ENCODE results near the gene ACACA. TPM values are rescaled to one million over a fixed set of nuclear protein-coding genes. Genes with fewer than 3 reads are reported as not detected.

ACACA gene
- total RNA-seq, 1 experiment from 2014 or later = 84.2 TPM

DNA sequence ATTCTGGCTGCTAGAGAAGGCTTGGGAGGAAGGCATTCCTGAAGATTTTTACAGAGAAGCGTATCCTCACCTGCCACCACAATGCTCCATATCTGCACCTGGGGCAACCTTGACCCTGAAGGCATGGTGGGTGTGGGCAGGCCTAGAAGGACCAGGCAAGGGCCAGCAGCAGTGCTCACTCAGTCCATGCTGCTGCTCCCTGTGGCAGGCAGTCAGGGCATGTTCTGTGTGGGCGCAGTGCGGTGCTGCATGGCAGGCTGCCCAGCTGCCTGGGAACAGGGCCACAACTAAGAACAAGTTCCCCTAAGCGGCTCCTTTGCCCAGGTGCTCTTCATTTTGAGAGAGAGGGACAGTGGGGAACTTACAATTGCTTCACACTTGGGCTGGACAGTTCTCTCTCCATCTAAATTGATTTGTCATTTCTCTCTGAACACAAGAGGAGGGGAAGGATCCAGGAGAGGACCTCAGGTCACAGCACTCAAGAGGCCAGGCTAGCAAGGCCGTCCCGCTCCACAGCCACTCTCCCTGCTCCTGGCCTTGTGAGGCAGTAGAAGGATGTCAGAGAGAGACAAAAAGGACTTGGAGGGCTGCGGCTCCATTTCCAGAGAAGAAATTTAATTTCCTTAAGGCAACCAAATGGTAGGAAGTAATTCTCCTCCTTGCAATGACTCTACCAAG is 299.1 kb downstream of the ACACA start:
- H4K20me1 ChIP-seq (ENCODE audit: insufficient read depth, low read depth, low read length) = no peaks in the 10 kb centered on the region
- H3K27ac ChIP-seq (ENCODE audit: low read length) = no peak overlapping the region
- H3K4me2 ChIP-seq (ENCODE audit: low read depth, low read length, poor library complexity, severe bottlenecking) = no peak overlapping the region
- no peaks in the 10 kb centered on the region for H3K27me3 ChIP-seq (ENCODE audit: low read length)
- no peak overlapping the region for H2AFZ ChIP-seq (ENCODE audit: low read length)
- H3K36me3 ChIP-seq (ENCODE audit: insufficient read depth, low read length) = peaks cover 40% of the 10 kb centered on the region; the same call in 1 of the 2 replicates
- no peak overlapping the region for H3K4me3 ChIP-seq (ENCODE audit: low read length)
- H3K9ac ChIP-seq (ENCODE audit: low read length) = no peak overlapping the region
- no peaks in the 10 kb centered on the region for H3K9me2 ChIP-seq (replicated peaks; ENCODE audit: insufficient read depth, low read length)
- DNase-seq = no peak
- H3K79me2 ChIP-seq (ENCODE audit: low read length) = no peaks in the 10 kb centered on the region
- no peaks in the 10 kb centered on the region for H3K9me3 ChIP-seq (ENCODE audit: low read length)
- peaks cover 6% of the 10 kb centered on the region for H3K4me1 ChIP-seq (ENCODE audit: low read length)

- Histone ChIP-seq H3K79me2 (ENCODE audit: low read length) (no peaks in the 10 kb centered on the region), H4K20me1 (ENCODE audit: insufficient read depth, low read depth, low read length) (no peaks in the 10 kb centered on the region), H3K36me3 (ENCODE audit: insufficient read depth, low read length) (peaks cover 36% of the 10 kb centered on the region; the same call in 1 of the 2 replicates), H3K4me1 (ENCODE audit: low read length) (peaks cover 6% of the 10 kb centered on the region), H3K27me3 (ENCODE audit: low read length) (no peaks in the 10 kb centered on the region), H3K4me3 (ENCODE audit: low read length) (no peak overlapping the region), H3K9me2 (replicated peaks; ENCODE audit: insufficient read depth, low read length) (no peaks in the 10 kb centered on the region), H3K9me3 (ENCODE audit: low read length) (no peaks in the 10 kb centered on the region), H3K27ac (ENCODE audit: low read length) (no peak overlapping the region), H2AFZ (ENCODE audit: low read length) (no peak overlapping the region), H3K9ac (ENCODE audit: low read length) (no peak overlapping the region), H3K4me2 (ENCODE audit: low read depth, low read length, poor library complexity, severe bottlenecking) (no peak overlapping the region)
- no peak for DNase-seq
These were observed 300.6 kb downstream of the ACACA start for GRCh38 chr17:37106049-37106448.

DNA sequence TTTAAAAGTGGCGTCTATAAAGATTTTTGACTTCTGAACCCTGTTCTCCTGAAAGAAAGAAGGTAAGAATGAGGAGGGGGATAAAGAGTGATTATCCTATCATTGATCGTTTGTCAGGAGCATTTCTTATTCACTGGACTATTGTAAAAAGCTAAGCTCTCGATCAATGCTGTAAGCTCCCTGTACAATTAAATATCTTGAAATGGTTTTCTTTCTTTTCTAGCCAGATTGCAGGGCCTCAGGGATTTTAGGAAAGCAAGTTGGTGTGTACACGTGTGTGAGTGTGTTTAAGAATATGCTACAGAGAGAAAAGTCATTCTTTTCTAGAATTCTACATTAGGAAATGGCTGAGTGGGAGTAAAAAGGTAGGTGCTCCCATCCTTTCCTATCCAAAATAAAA is 303.4 kb downstream of the ACACA start:
- no peak overlapping the region for H2AFZ ChIP-seq (ENCODE audit: low read length)
- H3K4me1 ChIP-seq (ENCODE audit: low read length) = peaks cover 6% of the 10 kb centered on the region
- no peaks in the 10 kb centered on the region for H3K9me3 ChIP-seq (ENCODE audit: low read length)
- H3K79me2 ChIP-seq (ENCODE audit: low read length) = no peaks in the 10 kb centered on the region
- no peak overlapping the region for H3K9ac ChIP-seq (ENCODE audit: low read length)
- peaks cover 18% of the 10 kb centered on the region; the same call in 1 of the 2 replicates for H3K36me3 ChIP-seq (ENCODE audit: insufficient read depth, low read length)
- H3K9me2 ChIP-seq (replicated peaks; ENCODE audit: insufficient read depth, low read length) = no peaks in the 10 kb centered on the region
- H3K4me3 ChIP-seq (ENCODE audit: low read length) = no peak overlapping the region
- H3K27ac ChIP-seq (ENCODE audit: low read length) = no peak overlapping the region
- H4K20me1 ChIP-seq (ENCODE audit: insufficient read depth, low read depth, low read length) = no peaks in the 10 kb centered on the region
- H3K27me3 ChIP-seq (ENCODE audit: low read length) = no peaks in the 10 kb centered on the region
- H3K4me2 ChIP-seq (ENCODE audit: low read depth, low read length, poor library complexity, severe bottlenecking) = no peak overlapping the region
- no peak for DNase-seq

GRCh38 chr17:37101306-37101705 is 305.3 kb downstream of the ACACA start:
- Histone ChIP-seq H3K4me1 (ENCODE audit: low read length) (peaks cover 2% of the 10 kb centered on the region; the same call in 1 of the 2 replicates), H3K9ac (ENCODE audit: low read length) (no peak overlapping the region), H3K79me2 (ENCODE audit: low read length) (no peaks in the 10 kb centered on the region), H4K20me1 (ENCODE audit: insufficient read depth, low read depth, low read length) (no peaks in the 10 kb centered on the region), H3K4me3 (ENCODE audit: low read length) (no peak overlapping the region), H2AFZ (ENCODE audit: low read length) (no peak overlapping the region), H3K9me3 (ENCODE audit: low read length) (no peaks in the 10 kb centered on the region), H3K27ac (ENCODE audit: low read length) (no peak overlapping the region), H3K4me2 (ENCODE audit: low read depth, low read length, poor library complexity, severe bottlenecking) (no peak overlapping the region), H3K9me2 (replicated peaks; ENCODE audit: insufficient read depth, low read length) (no peaks in the 10 kb centered on the region), H3K27me3 (ENCODE audit: low read length) (no peaks in the 10 kb centered on the region), H3K36me3 (ENCODE audit: insufficient read depth, low read length) (peaks cover 19% of the 10 kb centered on the region; the same call in 1 of the 2 replicates)
- no peak for DNase-seq

DNA sequence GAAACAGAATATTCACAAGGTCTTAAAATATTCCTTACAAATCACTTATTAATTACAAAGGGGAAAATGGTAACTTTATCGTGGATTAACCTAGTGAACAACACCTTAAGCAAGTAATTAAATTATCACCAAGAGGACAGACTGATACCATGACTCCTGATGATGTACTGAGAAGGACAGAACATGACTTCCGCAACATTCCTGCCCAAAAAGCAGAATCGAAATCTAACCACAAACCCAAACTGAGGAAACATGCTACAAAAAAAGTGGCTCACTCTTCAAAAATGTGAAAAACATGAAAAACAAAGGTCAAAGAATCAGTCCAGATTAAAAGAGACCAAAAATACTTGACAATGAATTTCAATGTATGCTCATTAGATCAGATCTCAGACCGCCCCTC is 306.4 kb downstream of the ACACA start:
- H4K20me1 ChIP-seq (ENCODE audit: insufficient read depth, low read depth, low read length) = no peaks in the 10 kb centered on the region
- H3K4me2 ChIP-seq (ENCODE audit: low read depth, low read length, poor library complexity, severe bottlenecking) = no peak overlapping the region
- no peak overlapping the region for H2AFZ ChIP-seq (ENCODE audit: low read length)
- no peak overlapping the region for H3K9ac ChIP-seq (ENCODE audit: low read length)
- H3K4me3 ChIP-seq (ENCODE audit: low read length) = no peak overlapping the region
- no peak for DNase-seq
- no peaks in the 10 kb centered on the region for H3K27me3 ChIP-seq (ENCODE audit: low read length)
- H3K79me2 ChIP-seq (ENCODE audit: low read length) = no peaks in the 10 kb centered on the region
- H3K4me1 ChIP-seq (ENCODE audit: low read length) = no peaks in the 10 kb centered on the region
- no peak overlapping the region for H3K27ac ChIP-seq (ENCODE audit: low read length)
- H3K9me3 ChIP-seq (ENCODE audit: low read length) = no peaks in the 10 kb centered on the region
- H3K9me2 ChIP-seq (replicated peaks; ENCODE audit: insufficient read depth, low read length) = no peaks in the 10 kb centered on the region
- H3K36me3 ChIP-seq (ENCODE audit: insufficient read depth, low read length) = peaks cover 20% of the 10 kb centered on the region; the same call in 1 of the 2 replicates

DNA sequence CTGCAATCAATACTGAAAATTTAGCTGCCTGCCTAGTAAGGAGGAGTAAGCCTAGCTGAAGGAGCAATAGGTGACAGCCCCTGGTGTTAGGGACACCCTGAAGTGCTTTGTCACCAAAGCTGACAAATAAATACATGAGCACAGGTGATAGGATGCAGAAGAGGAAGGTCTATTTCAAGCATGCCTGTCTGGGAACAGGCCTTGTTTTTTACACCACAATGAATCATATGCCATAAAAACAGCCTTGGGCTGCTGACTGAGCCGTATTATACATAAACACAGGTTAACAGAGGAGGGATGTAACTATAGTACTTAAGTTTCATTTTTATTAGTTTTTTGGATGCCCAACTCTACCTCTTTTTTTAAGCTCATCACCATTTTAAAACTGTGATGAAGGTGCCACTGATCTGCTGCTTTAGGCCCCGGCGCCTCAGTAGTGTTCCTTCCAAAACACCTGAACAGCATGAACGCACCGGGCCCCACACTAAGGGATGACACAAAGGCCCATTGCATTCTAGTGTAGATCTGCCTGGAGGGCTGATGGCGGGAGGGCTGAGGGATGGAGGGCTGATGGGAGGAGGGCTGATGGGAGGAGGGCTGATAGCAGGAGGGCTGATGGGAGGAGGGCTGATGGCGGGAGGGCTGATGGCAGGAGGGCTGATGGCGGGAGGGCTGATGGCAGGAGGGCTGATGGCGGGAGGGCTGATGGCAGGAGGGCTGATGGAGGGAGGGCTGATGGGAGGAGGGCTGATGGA is 307.5 kb downstream of the ACACA start:
- H3K4me2 ChIP-seq (ENCODE audit: low read depth, low read length, poor library complexity, severe bottlenecking) = no peak overlapping the region

DNA sequence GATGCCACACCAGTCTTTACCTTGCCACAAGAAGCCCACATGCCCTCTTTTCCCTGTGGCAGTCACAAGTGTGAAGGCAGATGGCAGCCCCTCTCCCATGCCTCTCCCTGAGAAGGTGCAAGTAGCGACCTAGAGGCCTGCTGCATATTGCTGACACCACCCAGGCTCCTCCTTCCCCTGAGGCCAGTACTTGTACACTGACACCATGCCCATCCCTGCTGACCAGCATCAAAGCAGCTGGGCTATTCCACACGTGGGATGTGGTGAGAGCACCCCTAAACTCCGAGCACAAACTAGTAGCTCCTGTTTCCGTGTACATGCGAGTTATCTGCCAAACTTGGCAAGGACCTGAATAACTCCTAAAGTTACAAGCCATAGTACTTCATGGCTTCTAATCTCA is 308.5 kb downstream of the ACACA start:
- no peak overlapping the region for H3K9ac ChIP-seq (ENCODE audit: low read length)
- H3K27me3 ChIP-seq (ENCODE audit: low read length) = no peaks in the 10 kb centered on the region
- H3K4me2 ChIP-seq (ENCODE audit: low read depth, low read length, poor library complexity, severe bottlenecking) = no peak overlapping the region
- no peaks in the 10 kb centered on the region for H3K4me1 ChIP-seq (ENCODE audit: low read length)
- H3K9me3 ChIP-seq (ENCODE audit: low read length) = no peaks in the 10 kb centered on the region
- no peak overlapping the region for H2AFZ ChIP-seq (ENCODE audit: low read length)
- peaks cover 25% of the 10 kb centered on the region; the same call in 1 of the 2 replicates for H3K36me3 ChIP-seq (ENCODE audit: insufficient read depth, low read length)
- no peak overlapping the region for H3K27ac ChIP-seq (ENCODE audit: low read length)
- H3K79me2 ChIP-seq (ENCODE audit: low read length) = no peaks in the 10 kb centered on the region
- H3K9me2 ChIP-seq (replicated peaks; ENCODE audit: insufficient read depth, low read length) = no peaks in the 10 kb centered on the region
- DNase-seq = no peak
- H4K20me1 ChIP-seq (ENCODE audit: insufficient read depth, low read depth, low read length) = no peaks in the 10 kb centered on the region
- H3K4me3 ChIP-seq (ENCODE audit: low read length) = no peak overlapping the region

More for the DNA sequence above, 307.5 kb downstream of the ACACA start:
- H3K9me3 ChIP-seq (ENCODE audit: low read length) = no peaks in the 10 kb centered on the region
- H3K9ac ChIP-seq (ENCODE audit: low read length) = no peak overlapping the region
- H3K79me2 ChIP-seq (ENCODE audit: low read length) = no peaks in the 10 kb centered on the region
- H3K27me3 ChIP-seq (ENCODE audit: low read length) = no peaks in the 10 kb centered on the region
- DNase-seq = no peak
- no peaks in the 10 kb centered on the region for H3K9me2 ChIP-seq (replicated peaks; ENCODE audit: insufficient read depth, low read length)
- no peak overlapping the region for H3K4me3 ChIP-seq (ENCODE audit: low read length)
- H3K36me3 ChIP-seq (ENCODE audit: insufficient read depth, low read length) = peaks cover 24% of the 10 kb centered on the region; the same call in 1 of the 2 replicates
- H3K27ac ChIP-seq (ENCODE audit: low read length) = no peak overlapping the region
- no peaks in the 10 kb centered on the region for H4K20me1 ChIP-seq (ENCODE audit: insufficient read depth, low read depth, low read length)
- no peaks in the 10 kb centered on the region for H3K4me1 ChIP-seq (ENCODE audit: low read length)
- H2AFZ ChIP-seq (ENCODE audit: low read length) = no peak overlapping the region

DNA sequence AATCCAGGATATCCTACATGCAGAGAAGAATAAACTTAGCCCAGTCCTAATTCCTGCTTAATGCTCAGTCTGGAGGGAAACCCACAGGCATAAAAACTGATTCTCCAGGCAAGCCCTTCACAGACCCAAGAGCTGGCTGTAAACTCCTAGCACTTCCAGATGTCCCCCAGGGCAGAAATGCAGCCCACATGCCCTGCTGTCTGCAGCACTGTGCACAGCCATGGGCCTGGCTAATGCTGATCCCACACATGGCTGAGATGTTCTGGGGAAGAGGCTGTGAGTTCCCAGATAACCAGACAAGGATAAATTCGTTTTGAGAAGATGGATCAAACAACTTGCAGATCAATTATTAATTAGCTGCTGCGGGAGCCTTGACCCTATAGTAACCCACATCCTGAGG is 309.5 kb downstream of the ACACA start:
- H3K79me2 ChIP-seq (ENCODE audit: low read length) = no peaks in the 10 kb centered on the region
- no peak for DNase-seq
- H3K27ac ChIP-seq (ENCODE audit: low read length) = no peak overlapping the region
- H3K9me3 ChIP-seq (ENCODE audit: low read length) = no peaks in the 10 kb centered on the region
- peaks cover 23% of the 10 kb centered on the region; the same call in 1 of the 2 replicates for H3K36me3 ChIP-seq (ENCODE audit: insufficient read depth, low read length)
- no peaks in the 10 kb centered on the region for H3K9me2 ChIP-seq (replicated peaks; ENCODE audit: insufficient read depth, low read length)
- H3K4me2 ChIP-seq (ENCODE audit: low read depth, low read length, poor library complexity, severe bottlenecking) = no peak overlapping the region
- no peaks in the 10 kb centered on the region for H3K4me1 ChIP-seq (ENCODE audit: low read length)
- no peak overlapping the region for H3K4me3 ChIP-seq (ENCODE audit: low read length)
- no peaks in the 10 kb centered on the region for H4K20me1 ChIP-seq (ENCODE audit: insufficient read depth, low read depth, low read length)
- H3K27me3 ChIP-seq (ENCODE audit: low read length) = no peaks in the 10 kb centered on the region
- no peak overlapping the region for H2AFZ ChIP-seq (ENCODE audit: low read length)
- no peak overlapping the region for H3K9ac ChIP-seq (ENCODE audit: low read length)
